HepG2 (cell line): ENCODE results near the gene TTC39C. TPM values are rescaled to one million over a fixed set of nuclear protein-coding genes. Genes with fewer than 3 reads are reported as not detected.

ENCODE experiments used
- ATF3 ChIP-seq: sonication (generic); formaldehyde crosslinking; IDR thresholded peaks from 2 replicates; pipeline ENCODE4 v1.4.0; 2020; ENCODE audit warnings: missing genetic modification reagents
- CERS6 ChIP-seq: sonication (generic); formaldehyde crosslinking; IDR thresholded peaks from 2 replicates; pipeline ENCODE4 v1.5.0; 2020; ENCODE audit warnings: missing genetic modification reagents
- DPF2 ChIP-seq: sonication (generic); formaldehyde crosslinking; IDR thresholded peaks from 2 replicates; pipeline ENCODE4 v1.4.0; 2020; ENCODE audit warnings: mild to moderate bottlenecking, low read depth, missing genetic modification reagents, borderline replicate concordance
- GMEB2 ChIP-seq: IDR thresholded peaks from 2 replicates; pipeline ENCODE4 v1.6.1; 2016; ENCODE audit warnings: missing biosample characterization, missing genetic modification reagents, low read depth
- IKZF5 ChIP-seq: IDR thresholded peaks from 2 replicates; pipeline ENCODE4 v1.6.1; 2018; ENCODE audit warnings: missing genetic modification reagents, mild to moderate bottlenecking, missing compliant biosample characterization
- KLF6 ChIP-seq: IDR thresholded peaks from 2 replicates; pipeline ENCODE4 v1.8.0; 2016; ENCODE audit warnings: missing biosample characterization, missing genetic modification reagents
- MAX ChIP-seq: IDR thresholded peaks from 2 replicates; pipeline ENCODE4 v1.6.1; 2012; ENCODE audit warnings: inconsistent platforms
- MTA1 ChIP-seq: sonication (generic); formaldehyde crosslinking; IDR thresholded peaks from 2 replicates; pipeline ENCODE4 v1.4.0; 2020; ENCODE audit warnings: missing genetic modification reagents, mild to moderate bottlenecking, borderline replicate concordance
- PHF21A ChIP-seq: sonication (generic); formaldehyde crosslinking; IDR thresholded peaks from 2 replicates; pipeline ENCODE4 v1.5.0; 2020; ENCODE audit warnings: mild to moderate bottlenecking, missing genetic modification reagents
- RBAK ChIP-seq: sonication (generic); formaldehyde crosslinking; IDR thresholded peaks from 2 replicates; pipeline ENCODE4 v1.5.1; 2020; ENCODE audit warnings: mild to moderate bottlenecking, missing genetic modification reagents
- SKI ChIP-seq: fragments of 450-650 bp; IDR thresholded peaks from one replicate; pipeline ENCODE4 v1.6.1; 2018; ENCODE audit warnings: mild to moderate bottlenecking; ENCODE audit not compliant: partially characterized antibody
- SRSF9 ChIP-seq: fragments of 200-400 bp; formaldehyde crosslinking; IDR thresholded peaks from 2 replicates; pipeline ENCODE4 v1.6.1; 2018; ENCODE audit warnings: borderline replicate concordance, mild to moderate bottlenecking, low read depth, low read length; ENCODE audit not compliant: insufficient read depth, poor library complexity, severe bottlenecking
- TBX3 ChIP-seq: fragments of 450-650 bp; IDR thresholded peaks from 2 replicates; pipeline ENCODE4 v1.6.1; 2017; ENCODE audit warnings: antibody characterized with exemption, mild to moderate bottlenecking, inconsistent platforms, borderline replicate concordance
- TMF1 ChIP-seq: sonication (generic); formaldehyde crosslinking; IDR thresholded peaks from 2 replicates; pipeline ENCODE4 v1.8.1; 2022; ENCODE audit warnings: low read depth, missing genetic modification reagents
- ZFAT ChIP-seq: sonication (generic); formaldehyde crosslinking; conservative IDR thresholded peaks from 2 replicates; pipeline ENCODE4 v1.8.1; 2023; ENCODE audit warnings: missing genetic modification reagents, inconsistent platforms
- ZNF24 ChIP-seq: fragments of 450-650 bp; IDR thresholded peaks from 2 replicates; pipeline ENCODE4 v1.6.1; 2017; ENCODE audit warnings: antibody characterized with exemption, mild to moderate bottlenecking
- ZNF546 ChIP-seq: sonication (generic); formaldehyde crosslinking; conservative IDR thresholded peaks from 2 replicates; pipeline ENCODE4 v1.8.1; 2023; ENCODE audit warnings: mild to moderate bottlenecking, missing genetic modification reagents
- ZNF609 ChIP-seq: sonication (generic); formaldehyde crosslinking; IDR thresholded peaks from 2 replicates; pipeline ENCODE4 v1.4.0; 2020; ENCODE audit warnings: mild to moderate bottlenecking, missing genetic modification reagents, borderline replicate concordance
- ZNF782 ChIP-seq: sonication (generic); formaldehyde crosslinking; IDR thresholded peaks from 2 replicates; pipeline ENCODE4 v1.4.0; 2020; ENCODE audit warnings: missing genetic modification reagents, mild to moderate bottlenecking, borderline replicate concordance
- ZSCAN21 ChIP-seq: sonication (generic); formaldehyde crosslinking; IDR thresholded peaks from 2 replicates; pipeline ENCODE4 v1.8.0; 2022; ENCODE audit warnings: mild to moderate bottlenecking, missing genetic modification reagents, moderate library complexity, borderline replicate concordance
- polyA plus RNA-seq, 8 experiments: library from polyadenylated mRNA; depleted of rRNA in 3 of 8; stranded (reverse) in 7 of 8; unstranded in 1 of 8; fragments of >200 nt; fragmentation: Illumina TruSeq in 4 of 8; extraction: Trizol in 4 of 8; gene quantifications; 2 replicates each; pipeline versions ENCODE4 v1.2.1 to v1.2.3, GENCODE V29; 2011 to 2016; ENCODE audit warnings: low read depth in 4 of 8, missing spikeins in 1 of 8, mixed read lengths in 1 of 8; ENCODE audit not compliant: insufficient read depth in 1 of 8
- total RNA-seq, 5 experiments: library from RNA; depleted of rRNA; stranded (reverse); fragments of >200 nt; fragmentation: Illumina TruSeq; extraction: Trizol; gene quantifications; 2 replicates each; pipeline ENCODE4 v1.2.3, GENCODE V29; 2016; ENCODE audit warnings: low read depth in 1 of 5

Gene TTC39C
- total and polyA plus RNA-seq, 2 of the 13 experiments (the other 11 are each of a cell fraction or from before 2014, with no cell fraction given), result 19.1 to 25.9 TPM

- TF ChIP-seq ATF3 (CRISPR knock-in tag), result peak; percentile 85
- no peak for TF ChIP-seq ZSCAN21 (CRISPR knock-in tag)
- TF ChIP-seq TMF1, result no peak
- TF ChIP-seq PHF21A (CRISPR knock-in tag), result peak; percentile 82
- peak; percentile 81 for TF ChIP-seq TBX3
- TF ChIP-seq GMEB2, result no peak
- no peak for TF ChIP-seq SRSF9
- TF ChIP-seq ZNF609 (CRISPR knock-in tag), result peak; percentile 86
- TF ChIP-seq ZNF782, result no peak
- TF ChIP-seq ZNF24, result no peak
- no peak for TF ChIP-seq ZNF546 (CRISPR knock-in tag)
- peak; percentile 23; the same call in 1 of the 2 replicates for TF ChIP-seq MAX
- peak; percentile 41; the same call in 1 of the 2 replicates for TF ChIP-seq RBAK (CRISPR knock-in tag)
- peak; percentile 87 for TF ChIP-seq MTA1
- no peak for TF ChIP-seq CERS6 (CRISPR knock-in tag)
- TF ChIP-seq IKZF5 (CRISPR knock-in tag), result 0 out of 2 replicates have a peak, but pooled peaks have one; percentile 55
- TF ChIP-seq SKI, result peak; percentile 72
- TF ChIP-seq ZFAT (CRISPR knock-in tag), result no peak
- TF ChIP-seq DPF2 (CRISPR knock-in tag), result peak; percentile 75
- no peak for TF ChIP-seq KLF6 (CRISPR knock-in tag)
Observed at GRCh38 chr18:24112874-24113615, 98.5 kb downstream of the TTC39C start (continued).
